ENCODE results near the gene LTC4S. TPM values are rescaled to one million over a fixed set of nuclear protein-coding genes. Genes with fewer than 3 reads are reported as not detected.
"Not testable (repeated sequence)": the region's sequence is repeated elsewhere in the genome, so short reads cannot be mapped to it uniquely, and the experiment has no call there.

LTC4S gene
- total RNA-seq, 1 donor from 2014 or later = 0.39 TPM

- no peak for DNase-seq (ENCODE audit: low read depth in 2 of 2)
Measured at GRCh38 chr5:179769271-179769670, 24.5 kb upstream of the LTC4S start.

GRCh38 chr5:179769796-179770195 is 24.0 kb upstream of the LTC4S start:
- no peak for DNase-seq (ENCODE audit: low read depth in 2 of 2)

DNA sequence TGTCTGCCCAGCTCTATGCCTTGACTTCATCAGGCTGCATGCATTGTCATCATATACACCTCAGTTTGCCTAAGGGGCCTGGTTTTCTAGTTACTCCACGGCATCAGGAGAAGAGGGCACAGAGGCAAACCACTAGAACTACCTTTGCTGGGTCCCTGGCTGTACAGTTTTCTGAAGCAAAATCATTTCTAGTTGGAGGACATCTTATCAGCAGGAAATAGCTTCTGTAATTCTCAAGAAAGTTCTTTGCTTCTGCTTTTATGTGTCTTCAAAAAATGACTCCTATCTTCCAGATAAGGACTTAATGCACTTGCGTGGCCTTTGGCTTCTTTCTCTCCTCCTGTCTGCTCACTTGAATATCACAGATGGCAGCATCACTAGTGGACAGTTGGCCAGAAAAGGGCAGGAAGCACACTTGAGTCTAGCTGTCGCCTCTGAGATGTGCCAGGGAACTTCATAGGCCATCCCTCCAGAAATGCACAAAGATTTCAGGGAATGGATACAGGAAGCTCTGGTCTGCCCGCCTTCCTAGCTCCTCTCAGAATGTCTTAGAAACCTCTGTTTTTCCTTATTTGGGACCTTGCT is 22.4 kb upstream of the LTC4S start:
- DNase-seq (ENCODE audit: low read depth in 2 of 2) = no peak

GRCh38 chr5:179772351-179772750 is 21.4 kb upstream of the LTC4S start:
- DNase-seq (ENCODE audit: low read depth in 2 of 2) = no peak

DNA sequence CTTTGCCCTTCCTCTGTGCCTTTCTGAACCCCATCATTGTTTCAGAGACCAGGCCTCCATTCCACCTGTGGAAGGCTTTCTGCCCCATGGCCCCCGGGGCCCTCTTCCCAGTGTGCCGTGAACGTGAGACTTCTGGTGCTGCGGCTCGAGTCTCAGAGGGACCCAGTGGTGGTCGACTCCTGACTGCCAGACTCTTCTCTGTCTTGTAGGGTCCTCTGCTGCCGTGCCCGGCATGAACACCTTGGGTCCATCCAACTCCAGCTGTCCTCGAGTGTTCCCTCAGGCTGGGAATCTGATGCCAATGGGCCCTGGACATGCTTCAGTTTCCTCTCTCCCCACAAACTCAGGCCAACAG is 20.1 kb upstream of the LTC4S start:
- DNase-seq (ENCODE audit: low read depth in 2 of 2) = no peak

DNA sequence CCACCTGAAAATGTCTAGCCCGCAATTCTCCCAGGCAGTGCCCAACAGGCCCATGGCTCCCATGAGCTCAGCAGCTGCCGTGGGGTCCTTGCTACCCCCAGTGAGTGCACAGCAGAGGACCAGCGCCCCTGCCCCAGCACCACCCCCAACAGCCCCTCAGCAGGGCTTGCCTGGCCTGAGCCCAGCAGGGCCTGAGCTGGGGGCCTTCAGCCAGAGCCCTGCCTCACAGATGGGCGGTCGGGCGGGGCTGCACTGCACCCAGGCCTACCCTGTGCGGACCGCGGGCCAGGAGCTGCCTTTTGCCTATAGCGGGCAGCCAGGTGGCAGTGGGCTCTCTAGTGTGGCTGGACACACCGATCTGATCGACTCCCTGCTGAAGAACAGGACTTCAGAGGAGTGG is 19.3 kb upstream of the LTC4S start:
- no peak for DNase-seq (ENCODE audit: low read depth in 2 of 2)

- DNase-seq (ENCODE audit: low read depth in 2 of 2) = no peak
Measured at GRCh38 chr5:179776411-179776938, 17.3 kb upstream of the LTC4S start.

GRCh38 chr5:179777456-179777855 is 16.3 kb upstream of the LTC4S start:
- DNase-seq (ENCODE audit: low read depth in 2 of 2) = no peak

DNA sequence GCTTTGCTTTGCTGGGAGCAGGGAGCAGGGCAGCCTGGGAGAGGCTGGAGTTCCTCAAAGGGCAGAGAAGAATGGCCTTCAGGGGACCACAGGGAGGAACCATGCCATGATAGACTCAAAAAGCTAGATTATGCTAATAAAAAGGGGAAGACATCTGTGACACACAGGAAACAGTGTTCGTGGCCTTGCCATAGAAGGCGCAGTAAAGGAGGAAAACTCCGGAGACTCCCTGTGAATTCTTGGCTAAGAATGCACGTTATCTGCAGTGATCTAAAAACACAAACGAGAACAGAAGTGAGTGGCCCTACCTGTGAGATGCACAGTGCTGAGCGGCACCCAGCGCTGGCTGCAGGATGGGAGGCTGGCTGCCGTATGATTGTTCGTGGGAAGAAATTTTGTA is 15.9 kb upstream of the LTC4S start:
- no peak for DNase-seq (ENCODE audit: low read depth in 2 of 2)

DNA sequence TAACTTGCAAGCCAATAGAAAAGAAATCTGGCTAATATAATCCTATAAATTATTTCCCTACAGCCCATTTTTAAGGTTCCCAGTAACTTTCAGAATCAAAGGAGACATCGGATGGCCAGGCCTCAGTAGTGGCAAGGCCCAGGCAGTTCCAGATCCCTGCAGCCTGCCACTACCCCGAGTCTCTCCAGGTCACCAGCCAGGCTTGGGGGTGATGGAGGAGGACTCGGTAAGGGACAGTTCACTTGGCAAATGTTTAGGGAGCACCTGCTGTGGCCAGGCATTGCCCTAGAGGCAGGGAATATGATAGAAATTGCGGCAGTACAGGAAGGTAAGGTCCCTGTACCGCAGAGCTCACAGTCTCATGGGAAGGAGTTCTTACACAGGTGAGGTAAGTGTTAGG is 15.2 kb upstream of the LTC4S start:
- no peak for DNase-seq (ENCODE audit: low read depth in 2 of 2)

DNA sequence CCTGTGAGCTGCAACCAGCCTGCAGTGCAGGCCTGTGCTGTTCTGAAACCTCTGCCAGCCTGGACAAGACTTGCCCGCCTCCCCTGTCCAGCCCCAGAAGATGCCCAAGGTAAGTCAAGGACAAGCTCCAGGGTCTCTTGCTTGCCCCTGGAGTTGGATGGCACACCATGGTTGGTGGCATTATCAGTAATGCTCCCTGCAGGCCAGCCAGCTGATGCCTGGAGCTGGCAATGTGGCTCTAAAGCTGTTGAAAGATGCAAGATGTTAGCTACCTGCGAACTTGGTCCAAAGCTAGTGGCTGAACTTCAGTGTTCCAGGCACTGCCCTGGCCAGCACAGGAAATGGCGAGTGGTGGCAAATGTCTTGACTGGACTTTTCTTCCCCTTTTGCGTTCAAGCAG is 14.0 kb upstream of the LTC4S start:
- no peak for DNase-seq (ENCODE audit: low read depth in 2 of 2)

DNA sequence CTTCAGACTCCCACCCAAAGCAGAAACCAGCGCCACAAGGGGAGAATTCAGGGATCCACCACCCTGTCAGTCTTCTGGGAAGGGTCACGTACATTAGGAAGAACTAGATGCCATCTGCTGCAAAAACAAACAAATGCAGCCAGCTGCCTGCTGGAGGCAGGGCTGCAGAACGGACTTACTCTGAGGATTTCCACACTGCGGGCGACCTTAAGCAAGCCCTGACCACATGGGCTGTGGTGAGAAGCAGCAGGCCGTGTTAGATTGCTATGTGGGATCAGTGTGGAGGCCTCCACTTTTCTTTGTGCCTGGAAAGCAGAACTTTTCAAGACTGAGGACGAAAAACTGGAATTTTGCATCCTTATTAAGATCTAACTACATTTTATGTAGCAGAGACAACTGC is 13.4 kb upstream of the LTC4S start:
- no peak for DNase-seq (ENCODE audit: low read depth in 2 of 2)

- no peak for DNase-seq (ENCODE audit: low read depth in 2 of 2)
Measured at GRCh38 chr5:179781846-179782245, 11.9 kb upstream of the LTC4S start.

DNA sequence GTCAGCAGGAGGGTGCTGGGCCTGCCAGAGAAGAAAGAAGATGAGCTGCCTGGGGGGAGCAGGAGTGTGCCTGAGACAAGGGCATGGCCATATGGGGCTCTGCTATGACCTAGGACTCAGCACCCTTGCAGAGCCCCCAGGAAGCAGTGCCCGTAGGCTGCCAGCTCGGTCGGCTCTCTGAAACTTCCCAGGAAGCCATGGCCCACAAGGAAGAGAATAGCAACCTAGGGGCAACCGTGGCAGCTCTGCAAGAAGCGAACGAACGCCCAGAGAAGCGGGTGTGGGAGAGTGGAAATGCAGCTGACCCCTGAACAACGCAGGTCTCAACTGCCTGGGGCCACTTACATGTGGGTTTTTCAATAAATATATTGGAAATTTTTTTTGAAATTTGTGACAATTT is 10.7 kb upstream of the LTC4S start:
- no peak for DNase-seq (ENCODE audit: low read depth in 2 of 2)

- DNase-seq (ENCODE audit: low read depth in 2 of 2) = no peak
Measured at GRCh38 chr5:179786861-179787260, 6.9 kb upstream of the LTC4S start.

- DNase-seq (ENCODE audit: low read depth in 2 of 2) = no peak
Measured at GRCh38 chr5:179788193-179788854, 5.5 kb upstream of the LTC4S start.

DNA sequence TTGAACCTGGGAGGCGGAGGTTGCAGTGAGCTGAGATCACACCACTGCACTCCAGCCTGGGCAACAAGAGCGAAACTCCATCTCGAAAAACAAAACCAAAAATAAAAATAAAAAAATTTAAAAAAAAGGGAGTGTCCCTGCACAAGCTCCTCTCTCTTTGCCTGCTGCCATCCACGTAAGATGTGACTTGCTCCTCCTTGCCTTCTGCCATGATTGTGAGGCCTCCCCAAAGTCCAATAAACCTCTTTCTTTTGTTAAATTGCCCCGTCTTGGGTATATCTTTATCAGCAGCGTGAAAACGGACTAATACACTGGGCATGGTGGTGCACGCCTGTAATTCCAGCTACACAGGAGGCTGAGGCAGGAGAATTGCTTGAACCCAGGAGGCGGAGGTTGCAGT is 4.5 kb upstream of the LTC4S start:
- not testable (repeated sequence) for DNase-seq (ENCODE audit: low read depth in 2 of 2)

GRCh38 chr5:179791881-179792611 is 1.7 kb upstream of the LTC4S start:
- no peak for DNase-seq (ENCODE audit: low read depth in 2 of 2)

GRCh38 chr5:179792612-179793467 is 946 bp upstream of the LTC4S start:
- no peak for DNase-seq (ENCODE audit: low read depth in 2 of 2)

- no peak for DNase-seq (ENCODE audit: low read depth in 2 of 2)
Measured at GRCh38 chr5:179794171-179794570, 385 bp downstream of the LTC4S start.

DNA sequence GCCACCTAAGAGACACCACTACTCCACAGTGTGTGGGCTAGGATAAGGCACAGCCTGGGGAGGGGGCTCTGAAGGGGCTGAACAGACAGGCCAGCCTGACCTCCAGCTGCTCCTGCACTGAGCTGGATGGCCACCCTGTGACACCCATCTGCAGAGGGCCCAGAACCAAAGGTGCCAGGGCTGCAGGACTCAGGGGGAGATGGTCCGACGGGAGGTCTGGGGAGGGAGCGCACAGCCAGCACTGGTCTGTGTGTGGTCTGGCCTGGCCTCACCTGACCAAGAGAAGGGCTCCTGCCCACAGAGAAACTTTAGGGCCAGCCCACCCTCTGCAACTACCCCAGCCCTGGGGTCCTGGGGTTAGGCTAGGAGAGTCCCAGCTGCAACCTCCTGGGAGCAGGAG is 789 bp downstream of the LTC4S start:
- DNase-seq (ENCODE audit: low read depth in 2 of 2) = no peak

Measured in dermis microvascular lymphatic vessel endothelial cell (primary cell).